IPS-18c (cell line): ENCODE measurements around the gene RICTOR.
"Not testable (repeated sequence)": the region's sequence is repeated elsewhere in the genome, so short reads cannot be mapped to it uniquely, and the experiment has no call there.

Experiments used
- H3K4me3 ChIP-seq: 2 replicates; pipeline ENCODE4 v1.7.0; 2013; ENCODE audit warnings: low read depth, mild to moderate bottlenecking, low read length, moderate library complexity; ENCODE audit not compliant: insufficient read depth
- H3K9me3 ChIP-seq: one replicate; pipeline ENCODE4 v1.6.1; 2013; ENCODE audit warnings: mild to moderate bottlenecking, low read length, moderate library complexity; ENCODE audit not compliant: control insufficient read depth, insufficient read depth

The RICTOR gene

GRCh38 chr5:39064450-39064849 lies 9.7 kb downstream of the RICTOR start:
- Histone ChIP-seq H3K9me3 (peaks cover 6% of the 10 kb centered on the region), H3K4me3 (no peak overlapping the region)

DNA sequence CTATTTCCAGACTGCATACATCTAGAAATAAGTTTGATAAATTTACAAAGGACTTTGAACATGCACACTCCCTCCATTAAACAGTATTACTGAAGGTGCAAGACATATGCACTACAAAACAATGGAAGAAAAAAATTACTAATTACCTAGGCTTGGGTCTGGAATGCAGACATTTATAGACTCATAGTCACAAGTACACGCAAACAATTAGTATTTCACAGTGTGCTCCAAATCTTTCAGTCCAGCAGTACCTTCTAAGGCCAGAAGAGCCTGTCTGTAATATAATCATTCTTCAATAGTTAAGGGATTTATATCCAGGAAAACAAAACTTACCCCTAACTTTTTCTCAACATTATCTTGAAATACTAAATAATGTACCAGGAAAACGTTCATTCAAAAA lies 11.2 kb downstream of the RICTOR start:
- Histone ChIP-seq H3K9me3 (peaks cover 6% of the 10 kb centered on the region), H3K4me3 (no peak overlapping the region)

- Histone ChIP-seq H3K9me3 (peaks cover 6% of the 10 kb centered on the region), H3K4me3 (no peak overlapping the region)
These were observed 11.7 kb downstream of the RICTOR start for GRCh38 chr5:39062530-39062929.

GRCh38 chr5:39062104-39062503 lies 12.1 kb downstream of the RICTOR start:
- Histone ChIP-seq H3K4me3 (no peak overlapping the region), H3K9me3 (peaks cover 4% of the 10 kb centered on the region)

DNA sequence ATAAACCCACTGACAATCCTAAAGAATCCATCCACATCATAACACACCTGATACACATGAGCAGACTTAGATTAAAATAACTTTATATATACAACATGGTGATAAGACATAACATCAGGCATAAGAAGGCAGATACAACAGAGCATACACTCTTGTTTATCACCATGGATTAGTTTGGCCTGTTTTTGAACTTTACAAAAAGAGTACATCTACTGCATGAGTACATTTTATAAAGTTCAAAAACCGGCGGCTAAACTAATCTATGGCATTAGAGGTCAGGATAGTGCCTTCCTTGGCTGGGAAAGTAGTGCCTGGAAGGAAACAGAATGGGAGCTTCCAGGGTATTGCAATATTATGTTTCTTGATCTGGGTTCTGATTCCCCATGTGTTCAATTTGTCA lies 15.1 kb downstream of the RICTOR start:
- H3K9me3 ChIP-seq, result no peaks in the 10 kb centered on the region
- no peak overlapping the region for H3K4me3 ChIP-seq

DNA sequence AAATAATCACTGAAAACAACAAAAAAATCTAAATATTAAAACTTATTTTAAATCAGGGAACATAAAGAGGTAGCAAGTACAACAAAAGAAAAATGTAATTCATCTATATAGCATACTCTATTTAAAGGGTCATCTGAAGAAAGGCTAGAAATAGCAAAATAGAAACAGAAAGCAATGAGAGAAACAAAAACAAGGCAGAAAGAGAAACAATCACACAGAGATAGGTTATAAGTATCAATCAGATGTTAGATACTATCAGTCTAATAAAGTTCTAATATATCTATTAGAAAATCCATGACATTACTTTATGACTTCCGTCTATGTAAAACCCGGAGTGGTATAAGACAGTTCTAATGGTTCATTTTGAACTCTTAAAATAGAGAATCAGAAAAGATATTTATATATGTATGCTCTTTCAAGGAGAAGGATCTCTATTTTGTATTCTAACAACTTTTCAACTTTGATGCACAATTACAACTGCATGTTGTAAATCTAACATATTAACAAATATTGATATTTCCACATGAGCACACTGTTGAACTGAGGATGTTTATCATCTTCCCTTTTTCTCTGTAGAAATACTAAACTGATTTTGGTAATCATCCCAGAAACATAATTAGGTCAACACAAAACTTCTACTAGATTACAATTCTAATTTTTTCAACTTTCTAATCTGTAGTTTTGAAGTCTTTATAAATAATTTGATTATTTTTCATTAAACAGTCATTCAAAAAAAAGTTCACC lies 15.8 kb downstream of the RICTOR start:
- Histone ChIP-seq H3K4me3 (no peak overlapping the region), H3K9me3 (no peaks in the 10 kb centered on the region)

- Histone ChIP-seq H3K4me3 (no peak overlapping the region), H3K9me3 (no peaks in the 10 kb centered on the region)
These were observed 16.5 kb downstream of the RICTOR start for GRCh38 chr5:39057734-39058133.

- Histone ChIP-seq H3K9me3 (no peaks in the 10 kb centered on the region), H3K4me3 (no peak overlapping the region)
These were observed 18.3 kb downstream of the RICTOR start for GRCh38 chr5:39055768-39056398.

DNA sequence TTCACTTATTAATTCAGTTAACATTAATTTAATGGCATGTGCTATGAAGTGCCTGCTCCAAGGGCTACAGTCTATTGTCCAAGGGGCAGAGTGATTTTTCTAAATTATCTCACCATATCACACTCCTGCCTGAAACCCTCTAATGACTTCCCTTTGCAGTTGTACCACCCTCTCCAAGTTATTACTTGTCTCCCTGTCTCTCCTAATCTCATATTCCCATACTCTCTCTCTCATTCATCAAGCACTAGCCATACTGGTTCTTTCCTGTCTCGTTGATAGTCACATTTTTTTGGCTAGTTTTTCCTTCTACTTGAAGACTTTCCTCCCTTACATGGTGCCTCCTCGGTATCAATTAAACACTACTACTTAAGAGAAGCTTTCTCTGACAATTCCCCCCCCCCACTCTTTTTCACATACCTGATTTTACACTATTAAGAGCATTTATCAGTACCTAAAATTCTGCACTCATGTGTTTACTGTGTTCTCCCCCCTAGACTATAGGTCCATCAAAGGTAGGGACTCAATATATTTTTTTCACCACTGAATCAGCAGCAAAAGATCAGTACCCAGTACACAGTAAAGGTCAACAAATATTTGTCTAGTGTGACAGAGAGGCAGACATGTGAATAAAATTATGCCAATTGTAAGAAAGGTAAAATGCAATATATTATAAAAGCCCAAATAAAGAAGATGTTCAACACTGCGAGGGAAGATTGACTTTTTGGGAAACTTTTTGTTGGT lies 19.0 kb downstream of the RICTOR start:
- Histone ChIP-seq H3K9me3 (no peaks in the 10 kb centered on the region), H3K4me3 (no peak overlapping the region)

GRCh38 chr5:39053189-39053588 lies 21.0 kb downstream of the RICTOR start:
- H3K9me3 ChIP-seq, result no peaks in the 10 kb centered on the region
- H3K4me3 ChIP-seq, result no peak overlapping the region

DNA sequence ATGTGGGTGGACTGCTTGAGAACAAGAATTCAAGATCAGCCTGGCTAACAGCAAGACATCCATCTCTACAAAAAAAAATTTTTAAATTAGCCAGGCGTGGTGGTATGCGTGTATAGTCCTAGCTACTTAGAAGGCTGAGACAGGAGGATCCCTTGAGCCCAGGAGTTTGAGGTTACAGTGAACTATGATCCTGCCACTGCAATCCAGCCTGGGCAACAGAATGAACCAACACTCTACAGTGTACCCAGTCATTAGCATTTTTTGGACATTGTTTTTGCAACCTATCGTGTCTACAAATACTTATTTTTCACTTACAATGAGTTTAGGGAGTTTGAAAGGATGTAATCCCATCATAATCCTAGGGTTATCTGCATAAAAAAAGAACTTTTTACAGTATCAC lies 22.1 kb downstream of the RICTOR start:
- Histone ChIP-seq H3K9me3 (no peaks in the 10 kb centered on the region), H3K4me3 (no peak overlapping the region)

DNA sequence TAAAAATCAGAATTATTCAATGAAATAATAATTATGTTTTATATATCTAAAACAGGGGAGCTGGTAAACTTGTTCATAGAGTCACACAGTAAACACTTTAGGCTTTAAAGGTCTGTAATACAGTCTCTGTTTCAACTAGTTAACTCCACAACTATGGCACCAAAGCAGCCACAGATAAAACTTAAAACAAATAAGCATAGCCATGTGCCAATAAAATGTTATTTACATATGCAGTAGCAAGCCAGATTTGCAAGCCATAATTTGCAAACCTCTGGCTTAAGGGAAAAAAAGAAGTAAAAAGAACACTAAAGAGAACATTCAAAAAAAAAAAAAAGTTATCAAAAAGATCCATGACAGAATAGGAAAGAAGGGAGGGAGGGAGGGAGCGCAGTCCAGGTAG lies 24.9 kb downstream of the RICTOR start:
- Histone ChIP-seq H3K4me3 (no peak overlapping the region), H3K9me3 (no peaks in the 10 kb centered on the region)

DNA sequence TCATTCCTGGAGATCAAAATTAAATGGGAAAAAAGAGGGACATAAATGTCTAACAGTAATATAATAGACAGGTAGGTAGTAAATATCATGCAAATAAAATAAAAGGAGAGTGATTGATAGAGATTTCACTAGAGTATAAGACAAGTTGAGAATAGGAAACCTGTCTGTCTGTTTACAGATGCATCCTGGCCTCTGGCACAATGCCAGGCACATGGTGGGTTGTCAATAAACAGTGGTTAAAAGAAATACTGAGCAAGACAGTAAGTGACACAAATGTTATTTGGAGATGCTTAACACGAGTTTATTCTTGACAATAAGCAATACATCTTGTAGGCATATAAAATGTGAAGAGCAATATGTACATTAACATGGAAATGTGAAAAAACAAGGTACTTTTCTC lies 33.3 kb downstream of the RICTOR start:
- Histone ChIP-seq H3K9me3 (no peaks in the 10 kb centered on the region), H3K4me3 (no peak overlapping the region)

DNA sequence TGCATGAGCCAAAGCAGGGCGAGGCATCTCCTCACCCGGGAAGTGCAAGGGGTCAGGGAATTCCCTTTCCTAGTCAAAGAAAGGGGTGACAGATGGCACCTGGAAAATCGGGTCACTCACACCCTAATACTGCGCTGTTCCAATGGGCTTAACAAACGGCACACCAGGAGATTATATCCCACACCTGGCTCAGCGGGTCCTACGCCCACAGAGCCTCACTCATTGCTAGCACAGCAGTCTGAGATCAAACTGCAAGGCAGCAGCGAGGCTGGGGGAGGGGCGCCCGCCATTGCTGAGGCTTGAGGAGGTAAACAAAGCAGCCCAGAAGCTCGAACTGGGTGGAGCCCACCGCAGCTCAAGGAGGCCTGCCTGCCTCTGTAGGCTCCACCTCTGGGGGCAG lies 39.7 kb downstream of the RICTOR start:
- H3K4me3 ChIP-seq, H3K9me3 ChIP-seq: not testable (repeated sequence)

DNA sequence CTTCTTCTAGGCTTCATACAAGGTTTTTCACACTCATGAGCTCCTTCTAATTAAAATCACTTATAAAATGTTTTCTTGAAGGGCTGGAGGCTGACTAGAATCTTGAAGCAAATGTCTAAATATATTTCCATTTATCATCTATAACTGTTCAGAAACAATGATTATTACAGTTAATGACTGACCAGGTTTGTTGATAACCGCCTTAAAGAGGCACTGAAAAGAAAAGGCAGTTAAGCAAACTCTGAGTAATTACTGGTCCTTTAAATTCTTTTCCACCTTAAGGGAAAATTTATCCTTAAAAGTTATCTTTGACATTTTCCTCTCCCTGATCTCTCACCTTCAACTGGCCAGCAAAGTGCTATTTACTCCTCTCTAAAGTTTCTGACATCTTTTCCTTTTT lies 43.2 kb downstream of the RICTOR start:
- no peak overlapping the region for H3K4me3 ChIP-seq
- peaks cover 5% of the 10 kb centered on the region for H3K9me3 ChIP-seq

GRCh38 chr5:39025456-39025855 lies 48.7 kb downstream of the RICTOR start:
- no peaks in the 10 kb centered on the region for H3K9me3 ChIP-seq

GRCh38 chr5:39024884-39025283 lies 49.3 kb downstream of the RICTOR start:
- Histone ChIP-seq H3K4me3 (no peak overlapping the region), H3K9me3 (no peaks in the 10 kb centered on the region)

More at GRCh38 chr5:39025456-39025855, 48.7 kb downstream of the RICTOR start:
- no peak overlapping the region for H3K4me3 ChIP-seq

GRCh38 chr5:39024005-39024404 lies 50.2 kb downstream of the RICTOR start:
- no peak overlapping the region for H3K4me3 ChIP-seq

More at GRCh38 chr5:39024005-39024404, 50.2 kb downstream of the RICTOR start:
- H3K9me3 ChIP-seq, result no peaks in the 10 kb centered on the region
